ENCODE data around the gene DNM3.

Gene DNM3

GRCh38 chr1:172148707-172149106 is 307.4 kb downstream of the DNM3 start:
- Histone ChIP-seq H3K36me3 (ENCODE audit: control insufficient read depth in 1 of 2, insufficient read depth in 2 of 2, low read depth in 1 of 2, low read length in 2 of 2) (no peaks in the 10 kb centered on the region), H3K9ac (ENCODE audit: low read length) (peak overlapping the region; percentile 72), H2AFZ (ENCODE audit: low read depth, low read length) (no peak overlapping the region), H3K4me2 (ENCODE audit: low read length, poor library complexity, severe bottlenecking) (no peak overlapping the region), H3K27me3 (ENCODE audit: control insufficient read depth in 1 of 2, insufficient read depth in 1 of 2, low read length in 2 of 2) (no peaks in the 10 kb centered on the region), H3K9me3 (ENCODE audit: control insufficient read depth, low read length) (no peaks in the 10 kb centered on the region), H4K91ac (ENCODE audit: low read length) (no peak overlapping the region), H3K4me3 (ENCODE audit: insufficient read depth in 1 of 2, low read depth in 1 of 2, low read length in 2 of 2) (no peak overlapping the region), H2BK120ac (ENCODE audit: low read depth, low read length) (no peak overlapping the region), H2BK15ac (ENCODE audit: low read depth, poor library complexity, severe bottlenecking) (no peak overlapping the region), H2BK5ac (ENCODE audit: low read depth, low read length, poor library complexity, severe bottlenecking) (no peak overlapping the region), H4K8ac (ENCODE audit: low read length) (no peak overlapping the region), H3K4ac (ENCODE audit: low read depth in 1 of 2, low read length in 2 of 2) (no peak overlapping the region), H3K23ac (ENCODE audit: low read length in 2 of 2) (no peak overlapping the region), H3K18ac (ENCODE audit: low read depth in 1 of 2, low read length in 2 of 2) (no peak overlapping the region), H2AK5ac (ENCODE audit: low read length, severe bottlenecking) (no peak overlapping the region), H3K14ac (ENCODE audit: low read length in 2 of 2) (no peak overlapping the region), H2BK12ac (ENCODE audit: low read length in 2 of 2) (no peak overlapping the region), H3K27ac (ENCODE audit: low read length, poor library complexity, severe bottlenecking) (no peak overlapping the region), H3K79me1 (replicated peaks; ENCODE audit: low read length, poor library complexity, severe bottlenecking) (no peaks in the 10 kb centered on the region), H3K4me1 (ENCODE audit: control insufficient read depth, insufficient read depth, low read depth, low read length) (no peaks in the 10 kb centered on the region)
- no peak for DNase-seq

GRCh38 chr1:172149346-172149745 is 308.0 kb downstream of the DNM3 start:
- H3K36me3 ChIP-seq (ENCODE audit: control insufficient read depth in 1 of 2, insufficient read depth in 2 of 2, low read depth in 1 of 2, low read length in 2 of 2) = no peaks in the 10 kb centered on the region
- H3K4ac ChIP-seq (ENCODE audit: low read depth in 1 of 2, low read length in 2 of 2) = no peak overlapping the region
- H3K9ac ChIP-seq (ENCODE audit: low read length) = peak overlapping the region; percentile 72
- DNase-seq = no peak
- no peak overlapping the region for H3K4me2 ChIP-seq (ENCODE audit: low read length, poor library complexity, severe bottlenecking)
- no peak overlapping the region for H2BK5ac ChIP-seq (ENCODE audit: low read depth, low read length, poor library complexity, severe bottlenecking)
- no peaks in the 10 kb centered on the region for H3K79me1 ChIP-seq (replicated peaks; ENCODE audit: low read length, poor library complexity, severe bottlenecking)
- H3K23ac ChIP-seq (ENCODE audit: low read length in 2 of 2) = no peak overlapping the region
- H2AFZ ChIP-seq (ENCODE audit: low read depth, low read length) = no peak overlapping the region
- WGBS = 34% methylated on average over 2 of the region's 2 CpGs
- no peak overlapping the region for H3K27ac ChIP-seq (ENCODE audit: low read length, poor library complexity, severe bottlenecking)
- H3K18ac ChIP-seq (ENCODE audit: low read depth in 1 of 2, low read length in 2 of 2) = no peak overlapping the region
- H3K4me3 ChIP-seq (ENCODE audit: insufficient read depth in 1 of 2, low read depth in 1 of 2, low read length in 2 of 2) = peak overlapping the region in 1 of 2 experiments; percentile 6
- no peaks in the 10 kb centered on the region for H3K27me3 ChIP-seq (ENCODE audit: control insufficient read depth in 1 of 2, insufficient read depth in 1 of 2, low read length in 2 of 2)
- H2AK5ac ChIP-seq (ENCODE audit: low read length, severe bottlenecking) = no peak overlapping the region
- no peaks in the 10 kb centered on the region for H3K4me1 ChIP-seq (ENCODE audit: control insufficient read depth, insufficient read depth, low read depth, low read length)
- H4K91ac ChIP-seq (ENCODE audit: low read length) = no peak overlapping the region
- H2BK12ac ChIP-seq (ENCODE audit: low read length in 2 of 2) = peak overlapping the region in 1 of 2 experiments; percentile 54
- H4K8ac ChIP-seq (ENCODE audit: low read length) = no peak overlapping the region
- H2BK120ac ChIP-seq (ENCODE audit: low read depth, low read length) = no peak overlapping the region
- H2BK15ac ChIP-seq (ENCODE audit: low read depth, poor library complexity, severe bottlenecking) = no peak overlapping the region
- peak overlapping the region in 1 of 2 experiments; percentile 32 for H3K14ac ChIP-seq (ENCODE audit: low read length in 2 of 2)
- no peaks in the 10 kb centered on the region for H3K9me3 ChIP-seq (ENCODE audit: control insufficient read depth, low read length)

GRCh38 chr1:172154551-172154950 is 313.3 kb downstream of the DNM3 start:
- H2BK12ac ChIP-seq (ENCODE audit: low read length in 2 of 2) = no peak overlapping the region
- peak overlapping the region; percentile 92 for H3K9ac ChIP-seq (ENCODE audit: low read length)
- no peak overlapping the region for H2BK5ac ChIP-seq (ENCODE audit: low read depth, low read length, poor library complexity, severe bottlenecking)
- 0% methylated on average over 1 of the region's 2 CpGs for WGBS
- no peak overlapping the region for H2BK15ac ChIP-seq (ENCODE audit: low read depth, poor library complexity, severe bottlenecking)
- DNase-seq = peak; percentile 85
- H3K4me2 ChIP-seq (ENCODE audit: low read length, poor library complexity, severe bottlenecking) = no peak overlapping the region
- H3K36me3 ChIP-seq (ENCODE audit: control insufficient read depth in 1 of 2, insufficient read depth in 2 of 2, low read depth in 1 of 2, low read length in 2 of 2) = no peaks in the 10 kb centered on the region
- no peak overlapping the region for H2AFZ ChIP-seq (ENCODE audit: low read depth, low read length)
- H3K27ac ChIP-seq (ENCODE audit: low read length, poor library complexity, severe bottlenecking) = no peak overlapping the region
- H2AK5ac ChIP-seq (ENCODE audit: low read length, severe bottlenecking) = no peak overlapping the region
- H2BK120ac ChIP-seq (ENCODE audit: low read depth, low read length) = no peak overlapping the region
- H4K8ac ChIP-seq (ENCODE audit: low read length) = no peak overlapping the region
- no peaks in the 10 kb centered on the region for H3K27me3 ChIP-seq (ENCODE audit: control insufficient read depth in 1 of 2, insufficient read depth in 1 of 2, low read length in 2 of 2)
- no peaks in the 10 kb centered on the region for H3K79me1 ChIP-seq (replicated peaks; ENCODE audit: low read length, poor library complexity, severe bottlenecking)
- H3K18ac ChIP-seq (ENCODE audit: low read depth in 1 of 2, low read length in 2 of 2) = no peak overlapping the region
- no peak overlapping the region for H3K23ac ChIP-seq (ENCODE audit: low read length in 2 of 2)
- H4K91ac ChIP-seq (ENCODE audit: low read length) = no peak overlapping the region
- no peaks in the 10 kb centered on the region for H3K9me3 ChIP-seq (ENCODE audit: control insufficient read depth, low read length)
- H3K14ac ChIP-seq (ENCODE audit: low read length in 2 of 2) = no peak overlapping the region
- no peak overlapping the region for H3K4ac ChIP-seq (ENCODE audit: low read depth in 1 of 2, low read length in 2 of 2)
- H3K4me1 ChIP-seq (ENCODE audit: control insufficient read depth, insufficient read depth, low read depth, low read length) = no peaks in the 10 kb centered on the region
- H3K4me3 ChIP-seq (ENCODE audit: insufficient read depth in 1 of 2, low read depth in 1 of 2, low read length in 2 of 2) = no peak overlapping the region

GRCh38 chr1:172155766-172156165 is 314.5 kb downstream of the DNM3 start:
- Histone ChIP-seq H3K4me2 (ENCODE audit: low read length, poor library complexity, severe bottlenecking) (no peak overlapping the region), H3K27ac (ENCODE audit: low read length, poor library complexity, severe bottlenecking) (no peak overlapping the region), H3K4me3 (ENCODE audit: insufficient read depth in 1 of 2, low read depth in 1 of 2, low read length in 2 of 2) (no peak overlapping the region), H2AFZ (ENCODE audit: low read depth, low read length) (no peak overlapping the region), H3K9me3 (ENCODE audit: control insufficient read depth, low read length) (no peaks in the 10 kb centered on the region), H3K79me1 (replicated peaks; ENCODE audit: low read length, poor library complexity, severe bottlenecking) (no peaks in the 10 kb centered on the region), H3K14ac (ENCODE audit: low read length in 2 of 2) (no peak overlapping the region), H2BK5ac (ENCODE audit: low read depth, low read length, poor library complexity, severe bottlenecking) (no peak overlapping the region), H2AK5ac (ENCODE audit: low read length, severe bottlenecking) (no peak overlapping the region), H3K4me1 (ENCODE audit: control insufficient read depth, insufficient read depth, low read depth, low read length) (no peaks in the 10 kb centered on the region), H3K9ac (ENCODE audit: low read length) (peak overlapping the region; percentile 92), H4K91ac (ENCODE audit: low read length) (no peak overlapping the region), H2BK15ac (ENCODE audit: low read depth, poor library complexity, severe bottlenecking) (no peak overlapping the region), H2BK120ac (ENCODE audit: low read depth, low read length) (no peak overlapping the region), H3K23ac (ENCODE audit: low read length in 2 of 2) (no peak overlapping the region), H4K8ac (ENCODE audit: low read length) (no peak overlapping the region), H3K4ac (ENCODE audit: low read depth in 1 of 2, low read length in 2 of 2) (no peak overlapping the region), H3K18ac (ENCODE audit: low read depth in 1 of 2, low read length in 2 of 2) (peak overlapping the region in 1 of 2 experiments; percentile 6), H2BK12ac (ENCODE audit: low read length in 2 of 2) (no peak overlapping the region), H3K27me3 (ENCODE audit: control insufficient read depth in 1 of 2, insufficient read depth in 1 of 2, low read length in 2 of 2) (no peaks in the 10 kb centered on the region), H3K36me3 (ENCODE audit: control insufficient read depth in 1 of 2, insufficient read depth in 2 of 2, low read depth in 1 of 2, low read length in 2 of 2) (no peaks in the 10 kb centered on the region)
- DNase-seq = no peak
- WGBS = 64% methylated on average over 2 of the region's 2 CpGs
